Measurements from ENCODE around the gene POLQ.
"Not testable (repeated sequence)": the region's sequence is repeated elsewhere in the genome, so short reads cannot be mapped to it uniquely, and the experiment has no call there.

The POLQ gene

GRCh38 chr3:121545574-121546455 is at the start of gene POLQ:
Gene POLQ, minus strand, starts transcription at chr3:121545988. Its CDS starts 111 bp downstream, at chr3:121545877.
- DNase-seq: peak; percentile 93 to 97

- DNase-seq: no peak
Measured at GRCh38 chr3:121594850-121595249, 49.1 kb upstream of the POLQ start.

GRCh38 chr3:121593806-121594205 is 48.0 kb upstream of the POLQ start:
- DNase-seq: not testable (repeated sequence)

GRCh38 chr3:121592856-121593702 is 47.3 kb upstream of the POLQ start, which contains the start of gene FBXO40:
Gene FBXO40, plus strand, starts transcription at chr3:121593379. Its CDS starts 27,197 bp downstream, at chr3:121620576.
- no peak for DNase-seq

- DNase-seq: no peak
Measured at GRCh38 chr3:121584418-121584817, 38.6 kb upstream of the POLQ start.

- DNase-seq: no peak
Measured at GRCh38 chr3:121581691-121582090, 35.9 kb upstream of the POLQ start.

GRCh38 chr3:121574449-121574848 is 28.7 kb upstream of the POLQ start:
- no peak for DNase-seq

GRCh38 chr3:121567649-121568048 is 21.9 kb upstream of the POLQ start, which contains the start of gene ARGFX:
Gene ARGFX, plus strand, starts transcription at chr3:121567949. Its CDS starts 2,765 bp downstream, at chr3:121570714.
- no peak for DNase-seq

GRCh38 chr3:121566773-121567172 is 21.0 kb upstream of the POLQ start:
- DNase-seq: no peak

- no peak for DNase-seq
Measured at GRCh38 chr3:121562148-121562547, 16.4 kb upstream of the POLQ start.

- no peak for DNase-seq
Measured at GRCh38 chr3:121557426-121557934, 11.7 kb upstream of the POLQ start.

- no peak for DNase-seq
Measured at GRCh38 chr3:121552797-121553196, 7.0 kb upstream of the POLQ start.

- no peak for DNase-seq
Measured at GRCh38 chr3:121552379-121552778, 6.6 kb upstream of the POLQ start.

GRCh38 chr3:121545049-121545573 is 677 bp downstream of the POLQ start:
- DNase-seq: no peak

- DNase-seq: no peak
Measured at GRCh38 chr3:121542924-121543323, 2.9 kb downstream of the POLQ start.

GRCh38 chr3:121531269-121531668 is 14.5 kb downstream of the POLQ start:
- DNase-seq: no peak

- peak in 1 of 2 experiments; percentile 11 for DNase-seq
Measured at GRCh38 chr3:121529308-121529707, 16.5 kb downstream of the POLQ start.

GRCh38 chr3:121520510-121520909 is 25.3 kb downstream of the POLQ start:
- DNase-seq: no peak

GRCh38 chr3:121517953-121518655 is 27.7 kb downstream of the POLQ start:
- no peak for DNase-seq

- no peak for DNase-seq
Measured at GRCh38 chr3:121515862-121516261, 29.9 kb downstream of the POLQ start.

GRCh38 chr3:121515313-121515712 is 30.5 kb downstream of the POLQ start:
- DNase-seq: peak; percentile 59 to 95

- DNase-seq: no peak
Measured at GRCh38 chr3:121514496-121514895, 31.3 kb downstream of the POLQ start.
